A549 (cell line): ENCODE results near the gene LRP6.

Experiments
- CBX2 ChIP-seq: fragments of 200-600 bp; sonication (generic); IDR thresholded peaks from 2 replicates; pipeline ENCODE4 v1.6.1; 2016; ENCODE audit warnings: low read depth, mild to moderate bottlenecking, borderline replicate concordance
- CEBPB ChIP-seq, 2 experiments: fragments of >200 bp in 1 of 2; sonication (Bioruptor Twin) in 1 of 2; formaldehyde crosslinking in 1 of 2; IDR thresholded peaks; 2 replicates each; pipeline ENCODE4 v1.6.1; 2012 to 2016
- CTCF ChIP-seq: fragments of >200 bp; sonication (Bioruptor Twin); formaldehyde crosslinking; IDR thresholded peaks from 3 replicates; pipeline ENCODE4 v1.5.1; 2016
- EP300 ChIP-seq, 2 experiments: fragments of >200 bp; sonication (Bioruptor Twin); formaldehyde crosslinking; IDR thresholded peaks; 2 replicates in 1 of 2; 3 replicates in 1 of 2; pipeline ENCODE4 v1.6.1; 2016 to 2017
- KDM1A ChIP-seq: fragments of 200-600 bp; sonication (generic); IDR thresholded peaks from 2 replicates; pipeline ENCODE4 v1.6.1; 2016; ENCODE audit warnings: low read depth, mild to moderate bottlenecking
- MAFK ChIP-seq: fragments of 450-650 bp; IDR thresholded peaks from 2 replicates; pipeline ENCODE4 v1.6.1; 2014; ENCODE audit not compliant: partially characterized antibody
- NR3C1 ChIP-seq: fragments of >200 bp; sonication (Bioruptor Twin); formaldehyde crosslinking; IDR thresholded peaks from 3 replicates; pipeline ENCODE4 v1.6.1; 2017
- PHF8 ChIP-seq: fragments of 200-600 bp; sonication (generic); IDR thresholded peaks from 2 replicates; pipeline ENCODE4 v1.6.1; 2016; ENCODE audit warnings: low read depth, mild to moderate bottlenecking, antibody characterized with exemption, moderate library complexity, borderline replicate concordance
- POLR2A ChIP-seq: IDR thresholded peaks from 2 replicates; pipeline ENCODE4 v1.6.1; 2012; ENCODE audit warnings: mild to moderate bottlenecking, low read length
- RCOR1 ChIP-seq: fragments of 150-350 bp; IDR thresholded peaks from 2 replicates; pipeline ENCODE4 v1.6.1; 2014; ENCODE audit warnings: antibody characterized with exemption, low read length, low read depth
- ZSCAN20 ChIP-seq: fragments of 250-450 bp; sonication (Bioruptor Pico); IDR thresholded peaks from 2 replicates; pipeline ENCODE4 v1.8.0; 2022; ENCODE audit warnings: mild to moderate bottlenecking, moderate library complexity

- no peak for TF ChIP-seq CTCF
- no peak for TF ChIP-seq EP300 (IDR thresholded peaks at IDR 0.05)
- TF ChIP-seq NR3C1 = no peak
- TF ChIP-seq CBX2 = no peak
- no peak for TF ChIP-seq ZSCAN20 (CRISPR knock-in tag)
- no peak for TF ChIP-seq POLR2A
- TF ChIP-seq CEBPB (IDR thresholded peaks at IDR 0.05) = no peak
- TF ChIP-seq RCOR1 = no peak
- TF ChIP-seq MAFK = no peak
- TF ChIP-seq KDM1A = no peak
- no peak for TF ChIP-seq PHF8
Measured at GRCh38 chr12:12182703-12183365, 84.0 kb downstream of the LRP6 start.
